ENCODE measurements around the gene ARHGAP44. TPM values are rescaled to one million over a fixed set of nuclear protein-coding genes. Genes with fewer than 3 reads are reported as not detected.

ARHGAP44 gene
- polyA plus RNA-seq, 1 donor (not counting 4 experiments of a cell fraction or from before 2014, with no cell fraction given) = 2.2 TPM

DNA sequence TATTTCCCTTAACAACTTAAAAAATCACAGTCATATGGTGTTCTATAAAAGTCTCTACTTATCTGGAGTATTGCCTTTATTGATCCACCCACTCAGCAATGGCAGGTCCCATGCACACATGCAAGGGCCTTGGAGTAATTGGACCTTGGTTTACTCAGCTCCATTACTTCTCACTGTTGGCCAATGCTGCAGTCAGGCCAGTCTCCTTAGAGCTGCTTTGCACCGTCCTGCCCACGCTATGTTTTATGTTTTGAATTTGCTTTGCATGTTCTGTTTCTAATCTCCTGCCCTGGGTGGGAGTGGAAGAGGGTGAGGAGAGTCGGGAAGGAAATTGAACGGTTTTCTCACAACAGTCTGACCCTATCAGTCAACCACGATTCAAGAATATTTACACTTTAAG, 23.6 kb downstream of the ARHGAP44 start:
- H4K20me1 ChIP-seq (ENCODE audit: control insufficient read depth, extremely low read depth, insufficient read depth, low read length) = no peaks in the 10 kb centered on the region
- no peak overlapping the region for H3K4me3 ChIP-seq (ENCODE audit: control insufficient read depth in 2 of 3, extremely low read depth in 1 of 3, insufficient read depth in 2 of 3, low read depth in 1 of 3, low read length in 3 of 3)
- FAIRE-seq (no peak), DNase-seq (ENCODE audit: low read depth, low spot score) (no peak)
- H3K9me1 ChIP-seq (ENCODE audit: control insufficient read depth, extremely low read depth, insufficient read depth, low read length) = no peaks in the 10 kb centered on the region
- no peak overlapping the region for H3K27ac ChIP-seq (ENCODE audit: control insufficient read depth, insufficient read depth, low read length)
- no peaks in the 10 kb centered on the region for H3K27me3 ChIP-seq (ENCODE audit: control insufficient read depth, extremely low read depth, insufficient read depth, low read length)
- no peaks in the 10 kb centered on the region for H3K4me1 ChIP-seq (ENCODE audit: control insufficient read depth, extremely low read depth, insufficient read depth, low read length)
- no peaks in the 10 kb centered on the region for H3K79me2 ChIP-seq (ENCODE audit: control insufficient read depth, insufficient read depth, low read length)
- dilution Hi-C loops (cut with MboI; ENCODE audit: extremely low pct_ligation_motif_present, low sequenced_read_pairs) = no loop called here
- H3K9me3 ChIP-seq (ENCODE audit: control insufficient read depth, low read depth, low read length) = peaks cover 4% of the 10 kb centered on the region
- H3K36me3 ChIP-seq (ENCODE audit: control insufficient read depth in 2 of 2, extremely low read depth in 1 of 2, insufficient read depth in 2 of 2, low read length in 2 of 2) = no peaks in the 10 kb centered on the region
- TF ChIP-seq, protein P1, sequence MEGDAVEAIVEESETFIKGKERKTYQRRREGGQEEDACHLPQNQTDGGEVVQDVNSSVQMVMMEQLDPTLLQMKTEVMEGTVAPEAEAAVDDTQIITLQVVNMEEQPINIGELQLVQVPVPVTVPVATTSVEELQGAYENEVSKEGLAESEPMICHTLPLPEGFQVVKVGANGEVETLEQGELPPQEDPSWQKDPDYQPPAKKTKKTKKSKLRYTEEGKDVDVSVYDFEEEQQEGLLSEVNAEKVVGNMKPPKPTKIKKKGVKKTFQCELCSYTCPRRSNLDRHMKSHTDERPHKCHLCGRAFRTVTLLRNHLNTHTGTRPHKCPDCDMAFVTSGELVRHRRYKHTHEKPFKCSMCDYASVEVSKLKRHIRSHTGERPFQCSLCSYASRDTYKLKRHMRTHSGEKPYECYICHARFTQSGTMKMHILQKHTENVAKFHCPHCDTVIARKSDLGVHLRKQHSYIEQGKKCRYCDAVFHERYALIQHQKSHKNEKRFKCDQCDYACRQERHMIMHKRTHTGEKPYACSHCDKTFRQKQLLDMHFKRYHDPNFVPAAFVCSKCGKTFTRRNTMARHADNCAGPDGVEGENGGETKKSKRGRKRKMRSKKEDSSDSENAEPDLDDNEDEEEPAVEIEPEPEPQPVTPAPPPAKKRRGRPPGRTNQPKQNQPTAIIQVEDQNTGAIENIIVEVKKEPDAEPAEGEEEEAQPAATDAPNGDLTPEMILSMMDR (optimal IDR thresholded peaks at IDR 0.05 in 1 of 3, IDR thresholded peaks at IDR 0.05 in 1 of 3, conservative IDR thresholded peaks at IDR 0.05 in 1 of 3; ENCODE audit: extremely low read depth in 1 of 3, insufficient read depth in 2 of 3, low read length in 3 of 3) = no peak
- no peak for TF ChIP-seq EZH2 (IDR thresholded peaks at IDR 0.05; ENCODE audit: low read length)
- H3K9ac ChIP-seq (ENCODE audit: control insufficient read depth, extremely low read depth, insufficient read depth, low read length) = no peak overlapping the region
- no peak overlapping the region for H2AFZ ChIP-seq (ENCODE audit: control insufficient read depth, low read length)
- no peak overlapping the region for H3K4me2 ChIP-seq (ENCODE audit: control insufficient read depth, extremely low read depth, insufficient read depth, low read depth, low read length)

DNA sequence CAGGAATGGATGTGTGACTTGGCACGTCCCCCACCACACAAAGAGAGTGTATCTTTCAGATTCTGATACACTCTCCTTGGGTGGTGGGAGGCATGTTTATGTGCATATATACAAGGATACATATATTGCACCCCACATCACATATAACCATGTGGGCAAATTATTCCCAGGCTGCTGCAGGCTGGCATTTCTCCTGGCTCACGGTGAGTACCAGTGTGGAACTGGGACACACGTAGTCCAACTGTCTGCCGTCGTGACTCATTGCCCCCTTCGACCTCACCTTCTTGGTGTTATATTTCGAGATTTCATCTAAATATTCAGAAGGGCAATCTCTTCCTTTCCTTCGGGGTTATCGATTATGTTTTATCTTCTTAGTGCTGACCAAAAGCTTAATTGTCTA, 24.4 kb downstream of the ARHGAP44 start:
- Histone ChIP-seq H3K79me2 (ENCODE audit: control insufficient read depth, insufficient read depth, low read length) (no peaks in the 10 kb centered on the region), H3K4me1 (ENCODE audit: control insufficient read depth, extremely low read depth, insufficient read depth, low read length) (no peaks in the 10 kb centered on the region), H3K9ac (ENCODE audit: control insufficient read depth, extremely low read depth, insufficient read depth, low read length) (no peak overlapping the region), H3K9me1 (ENCODE audit: control insufficient read depth, extremely low read depth, insufficient read depth, low read length) (no peaks in the 10 kb centered on the region), H3K9me3 (ENCODE audit: control insufficient read depth, low read depth, low read length) (peaks cover 1% of the 10 kb centered on the region), H3K36me3 (ENCODE audit: control insufficient read depth in 2 of 2, extremely low read depth in 1 of 2, insufficient read depth in 2 of 2, low read length in 2 of 2) (no peaks in the 10 kb centered on the region), H3K27me3 (ENCODE audit: control insufficient read depth, extremely low read depth, insufficient read depth, low read length) (no peaks in the 10 kb centered on the region), H4K20me1 (ENCODE audit: control insufficient read depth, extremely low read depth, insufficient read depth, low read length) (no peaks in the 10 kb centered on the region), H3K27ac (ENCODE audit: control insufficient read depth, insufficient read depth, low read length) (no peak overlapping the region), H3K4me3 (ENCODE audit: control insufficient read depth in 2 of 3, extremely low read depth in 1 of 3, insufficient read depth in 2 of 3, low read depth in 1 of 3, low read length in 3 of 3) (no peak overlapping the region), H3K4me2 (ENCODE audit: control insufficient read depth, extremely low read depth, insufficient read depth, low read depth, low read length) (no peak overlapping the region), H2AFZ (ENCODE audit: control insufficient read depth, low read length) (no peak overlapping the region)
- FAIRE-seq = no peak
- dilution Hi-C loops (cut with MboI; ENCODE audit: extremely low pct_ligation_motif_present, low sequenced_read_pairs) = no loop called here
- DNase-seq (ENCODE audit: low read depth, low spot score) = no peak
- no peak for TF ChIP-seq EZH2 (IDR thresholded peaks at IDR 0.05; ENCODE audit: low read length)
- TF ChIP-seq, protein P1 (optimal IDR thresholded peaks at IDR 0.05 in 1 of 3, IDR thresholded peaks at IDR 0.05 in 1 of 3, conservative IDR thresholded peaks at IDR 0.05 in 1 of 3; ENCODE audit: extremely low read depth in 1 of 3, insufficient read depth in 2 of 3, low read length in 3 of 3) = no peak
